T-helper 1 cell (primary cell): ENCODE measurements around the gene SKOR2.

ENCODE experiments used
- DNase-seq, 5 donors: peaks; one replicate each; pipeline ENCODE4 v3.0.0-alpha.2; 2012 to 2020
- total RNA-seq, 4 donors: gene quantifications; one replicate each; lab custom pipeline; 2026; lab: John Stamatoyannopoulos, UW

The SKOR2 gene, protein sequence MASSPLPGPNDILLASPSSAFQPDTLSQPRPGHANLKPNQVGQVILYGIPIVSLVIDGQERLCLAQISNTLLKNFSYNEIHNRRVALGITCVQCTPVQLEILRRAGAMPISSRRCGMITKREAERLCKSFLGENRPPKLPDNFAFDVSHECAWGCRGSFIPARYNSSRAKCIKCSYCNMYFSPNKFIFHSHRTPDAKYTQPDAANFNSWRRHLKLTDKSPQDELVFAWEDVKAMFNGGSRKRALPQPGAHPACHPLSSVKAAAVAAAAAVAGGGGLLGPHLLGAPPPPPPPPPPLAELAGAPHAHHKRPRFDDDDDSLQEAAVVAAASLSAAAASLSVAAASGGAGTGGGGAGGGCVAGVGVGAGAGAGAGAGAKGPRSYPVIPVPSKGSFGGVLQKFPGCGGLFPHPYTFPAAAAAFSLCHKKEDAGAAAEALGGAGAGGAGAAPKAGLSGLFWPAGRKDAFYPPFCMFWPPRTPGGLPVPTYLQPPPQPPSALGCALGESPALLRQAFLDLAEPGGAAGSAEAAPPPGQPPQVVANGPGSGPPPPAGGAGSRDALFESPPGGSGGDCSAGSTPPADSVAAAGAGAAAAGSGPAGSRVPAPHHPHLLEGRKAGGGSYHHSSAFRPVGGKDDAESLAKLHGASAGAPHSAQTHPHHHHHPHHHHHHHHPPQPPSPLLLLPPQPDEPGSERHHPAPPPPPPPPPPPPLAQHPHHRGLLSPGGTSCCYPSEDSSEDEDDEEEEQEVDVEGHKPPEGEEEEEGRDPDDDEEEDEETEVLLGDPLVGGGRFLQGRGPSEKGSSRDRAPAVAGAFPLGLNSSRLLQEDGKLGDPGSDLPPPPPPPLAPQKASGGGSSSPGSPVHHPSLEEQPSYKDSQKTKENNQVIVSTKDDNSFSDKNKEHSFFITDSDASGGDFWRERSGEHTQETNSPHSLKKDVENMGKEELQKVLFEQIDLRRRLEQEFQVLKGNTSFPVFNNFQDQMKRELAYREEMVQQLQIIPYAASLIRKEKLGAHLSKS
- 0 to 0.12 (median 0) reads per million in 4 donors for total RNA-seq

DNA sequence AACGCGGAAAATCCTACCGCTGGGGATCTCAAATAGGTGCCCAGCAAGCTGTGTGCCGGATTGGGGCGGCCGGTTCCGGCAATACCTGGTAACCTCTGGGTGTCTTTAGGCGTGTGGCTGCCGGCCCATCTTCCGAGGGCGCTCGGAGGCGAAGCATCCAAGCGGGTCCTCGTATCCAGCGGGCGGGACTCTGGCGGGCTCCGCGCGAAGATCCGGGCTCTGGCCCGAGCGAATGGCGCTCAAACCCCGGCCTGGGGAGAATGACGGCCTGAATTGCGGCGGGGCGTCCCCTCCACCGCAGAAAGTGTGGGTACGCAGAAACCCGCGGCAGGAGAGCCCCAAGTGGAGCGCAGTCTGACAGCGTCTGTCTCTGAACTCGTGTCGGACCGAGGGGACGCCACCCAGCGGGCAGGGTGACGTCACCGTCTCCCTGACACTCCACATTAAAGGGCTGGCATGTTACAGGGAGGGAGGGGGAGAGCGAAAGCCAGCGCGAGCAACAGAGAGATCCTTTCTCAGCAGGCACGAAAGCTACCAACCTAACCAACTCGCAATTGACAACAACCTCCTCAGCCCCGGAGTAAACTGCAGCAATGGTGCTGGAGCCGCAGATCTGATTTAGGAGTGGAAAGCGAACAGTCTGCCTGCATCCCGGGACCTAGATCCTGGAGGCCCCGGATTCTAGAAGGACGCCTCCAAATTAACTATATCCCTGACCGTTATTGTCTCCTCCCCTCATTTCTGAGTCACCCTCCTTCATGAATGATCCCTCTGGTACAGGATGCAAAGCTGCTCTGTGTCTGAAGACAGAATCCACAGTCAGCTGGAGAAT lies at the start of gene SKOR2:
SKOR2 (minus strand) TSS at position 372 of the 832 bp plus-strand sequence. CDS start 2,477 bp downstream, outside the sequence.
- no peak for DNase-seq

GRCh38 chr18:47296462-47296861 lies 45.0 kb upstream of the SKOR2 start:
- DNase-seq = no peak

DNA sequence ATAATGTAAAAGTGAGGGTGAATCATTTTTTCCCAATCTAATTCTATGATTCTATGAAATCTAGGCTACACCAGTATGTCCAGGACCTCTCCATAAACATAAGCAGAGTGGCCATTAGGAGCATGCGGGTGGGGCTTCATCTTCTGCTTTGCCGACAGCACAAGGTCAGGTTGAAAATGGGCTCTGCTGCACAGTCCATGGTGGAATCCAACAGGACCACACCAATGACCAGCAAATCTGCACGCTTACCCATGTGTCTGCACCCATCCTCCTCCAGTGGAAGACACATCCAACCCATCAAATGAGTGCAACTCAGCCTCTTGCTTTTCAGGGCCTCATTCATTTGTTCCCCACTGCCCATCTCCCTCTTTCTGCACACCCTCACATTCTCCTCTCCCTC lies 43.3 kb upstream of the SKOR2 start:
- DNase-seq = no peak

- no peak for DNase-seq
These were observed 37.3 kb upstream of the SKOR2 start for GRCh38 chr18:47288741-47289140.

DNA sequence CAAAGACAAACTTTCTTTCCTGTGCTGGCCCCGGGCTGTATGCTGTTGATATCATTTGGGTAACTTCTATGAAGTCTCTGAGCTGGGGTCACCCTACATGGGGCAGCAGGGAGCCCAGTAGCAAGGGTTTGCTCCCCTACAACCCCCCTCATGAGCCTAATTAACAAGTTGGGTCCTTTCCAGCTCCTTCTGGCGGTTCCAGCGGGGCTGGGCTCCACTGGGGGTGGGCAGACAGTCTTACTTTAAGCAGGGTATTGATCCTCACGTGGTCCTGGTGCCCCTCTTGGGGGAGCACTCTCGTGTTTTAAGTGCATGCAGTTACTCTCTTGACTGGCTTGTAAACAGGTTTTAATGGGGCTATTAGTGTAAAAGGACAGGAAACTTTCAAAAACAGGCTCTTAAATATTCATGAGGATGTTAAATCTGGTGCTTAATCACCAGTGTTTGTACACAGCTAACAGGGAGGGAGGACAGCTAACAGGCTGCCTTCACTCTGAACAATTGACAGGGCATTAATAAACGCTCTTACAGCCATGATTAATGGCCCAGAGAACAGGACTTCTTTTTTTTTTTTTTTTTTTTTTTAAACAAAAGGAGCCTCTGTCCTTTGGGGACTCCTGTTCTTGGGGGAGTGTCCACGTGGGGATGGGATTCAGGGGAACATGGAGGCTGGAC lies 36.6 kb upstream of the SKOR2 start:
- no peak for DNase-seq

DNA sequence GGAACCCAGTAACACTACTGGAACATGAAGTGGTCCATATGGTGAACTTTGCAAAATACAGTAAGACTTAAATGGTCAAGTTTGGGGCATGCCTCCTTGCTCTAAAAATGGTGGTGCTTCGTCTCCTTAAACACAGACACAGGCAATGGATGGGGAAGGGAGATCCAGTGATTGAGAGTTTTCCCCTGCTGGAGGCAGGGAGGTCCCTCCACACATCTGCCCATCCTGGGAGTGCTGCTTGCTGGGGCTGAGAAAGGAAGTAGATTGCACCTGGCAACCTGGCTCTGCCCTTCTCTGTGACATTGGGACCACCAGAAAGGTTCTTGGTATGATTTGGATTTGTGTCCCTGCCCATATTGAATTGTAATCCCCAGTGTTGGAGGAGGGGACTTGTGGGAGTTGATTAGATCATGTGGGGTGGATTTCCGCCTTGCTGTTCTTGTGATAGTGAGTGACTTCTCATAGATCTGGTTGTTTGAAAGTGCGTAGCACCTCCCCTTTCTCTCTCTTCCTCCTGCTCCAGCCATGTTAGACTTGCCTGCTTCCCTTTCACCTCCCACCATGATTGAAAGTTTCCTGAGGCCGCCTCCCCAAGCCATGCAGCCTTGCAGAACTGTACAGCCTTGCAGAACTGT lies 35.4 kb upstream of the SKOR2 start:
- DNase-seq = no peak

- DNase-seq = no peak
These were observed 34.0 kb upstream of the SKOR2 start for GRCh38 chr18:47285456-47285855.

- DNase-seq = peak in 1 of 5 donors; percentile 8
These were observed 33.4 kb upstream of the SKOR2 start for GRCh38 chr18:47284721-47285395.

GRCh38 chr18:47283476-47283875 lies 32.0 kb upstream of the SKOR2 start:
- no peak for DNase-seq

GRCh38 chr18:47280121-47280520 lies 28.7 kb upstream of the SKOR2 start:
- no peak for DNase-seq

DNA sequence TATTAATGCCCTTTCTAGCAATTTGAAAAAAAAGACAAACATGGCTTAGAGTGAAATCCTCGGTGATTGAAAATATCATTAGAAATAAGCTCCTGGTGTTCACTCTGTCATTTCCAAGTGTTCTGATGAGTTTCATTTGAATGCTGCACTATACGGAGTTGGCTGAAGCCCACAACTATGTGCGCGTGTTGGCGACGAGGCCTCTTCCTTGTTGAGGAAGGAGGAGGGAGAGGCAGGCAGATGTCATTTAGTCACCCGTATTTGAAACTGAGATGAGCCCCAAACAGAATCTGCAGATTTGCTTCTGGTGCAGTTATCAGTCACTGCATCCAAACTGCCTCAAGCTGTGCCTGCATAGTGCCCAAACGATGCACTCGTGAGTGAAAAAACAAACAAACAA lies 23.5 kb upstream of the SKOR2 start:
- DNase-seq = no peak

DNA sequence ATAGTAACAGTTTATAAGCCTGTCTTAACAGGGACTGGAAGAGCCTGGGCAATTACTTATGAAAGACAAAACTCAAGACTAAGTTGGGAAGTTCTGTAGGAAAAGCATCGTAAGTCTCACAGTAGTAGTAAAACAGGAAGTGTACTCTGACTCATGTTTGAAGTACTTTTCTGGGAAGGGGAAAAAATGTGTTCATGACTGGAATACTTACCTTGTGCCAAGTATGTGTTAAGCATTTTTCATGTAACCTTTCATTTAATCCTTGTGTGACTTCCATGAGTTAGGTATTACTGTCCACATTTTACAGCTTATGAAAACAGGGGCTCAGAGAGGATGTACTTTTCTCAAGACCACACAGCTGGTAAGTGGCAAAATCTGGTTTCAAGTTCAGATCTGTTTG lies 13.7 kb upstream of the SKOR2 start:
- no peak for DNase-seq

- no peak for DNase-seq
These were observed 12.8 kb upstream of the SKOR2 start for GRCh38 chr18:47264308-47264700.

GRCh38 chr18:47263430-47264307 lies 12.2 kb upstream of the SKOR2 start:
- DNase-seq = no peak

GRCh38 chr18:47263150-47263429 lies 11.6 kb upstream of the SKOR2 start:
- no peak for DNase-seq

- no peak for DNase-seq
These were observed 11.1 kb upstream of the SKOR2 start for GRCh38 chr18:47262301-47263149.

- no peak for DNase-seq
These were observed 10.4 kb upstream of the SKOR2 start for GRCh38 chr18:47261902-47262300.

- no peak for DNase-seq
These were observed 9.7 kb upstream of the SKOR2 start for GRCh38 chr18:47260924-47261701.
